Testis (tissue), 2 donors: Measurements from ENCODE around the gene PLAAT5.

ENCODE experiments used
- POLR2A ChIP-seq: fragments of 450-650 bp; IDR thresholded peaks from one replicate; pipeline ENCODE4 v1.6.1; 2017; ENCODE audit warnings: antibody characterized with exemption, mild to moderate bottlenecking, moderate library complexity
- TF ChIP-seq, protein P1 (sequence below), 3 experiments: fragments of 450-650 bp in 2 of 3; fragments of 200-600 bp in 1 of 3; sonication (generic) in 1 of 3; IDR thresholded peaks; one replicate each; pipeline ENCODE4 v1.5.1; 2016 to 2019; ENCODE audit warnings: antibody characterized with exemption in 3 of 3, mild to moderate bottlenecking in 2 of 3, moderate library complexity in 1 of 3

DNA sequence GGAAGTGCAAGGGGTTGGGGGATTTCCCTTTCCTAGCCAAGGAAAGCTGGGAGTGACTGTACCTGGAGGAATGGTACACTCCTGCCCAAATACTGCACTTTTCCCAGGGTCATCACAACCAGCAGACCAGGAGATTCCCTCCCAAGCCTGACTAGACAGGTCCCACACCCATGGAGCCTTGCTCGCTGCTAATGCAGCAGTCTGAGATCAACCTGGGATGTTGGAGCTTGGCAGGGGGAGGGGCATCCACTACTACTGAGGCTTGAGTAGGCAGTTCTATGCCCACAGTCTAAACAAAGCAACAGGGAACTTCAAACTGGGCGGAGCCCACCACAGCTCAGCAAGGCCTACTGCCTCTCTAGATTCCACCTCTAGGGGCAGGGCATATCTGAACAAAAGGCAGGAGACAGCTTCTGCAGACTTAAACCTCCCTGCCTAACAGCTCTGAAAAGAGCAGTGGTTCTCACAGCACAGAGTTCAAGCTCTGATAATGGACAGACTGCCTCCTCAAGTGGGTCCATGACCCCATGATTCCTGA is 62.9 kb downstream of the PLAAT5 start:
- no peak for TF ChIP-seq POLR2A
- TF ChIP-seq, protein P1, sequence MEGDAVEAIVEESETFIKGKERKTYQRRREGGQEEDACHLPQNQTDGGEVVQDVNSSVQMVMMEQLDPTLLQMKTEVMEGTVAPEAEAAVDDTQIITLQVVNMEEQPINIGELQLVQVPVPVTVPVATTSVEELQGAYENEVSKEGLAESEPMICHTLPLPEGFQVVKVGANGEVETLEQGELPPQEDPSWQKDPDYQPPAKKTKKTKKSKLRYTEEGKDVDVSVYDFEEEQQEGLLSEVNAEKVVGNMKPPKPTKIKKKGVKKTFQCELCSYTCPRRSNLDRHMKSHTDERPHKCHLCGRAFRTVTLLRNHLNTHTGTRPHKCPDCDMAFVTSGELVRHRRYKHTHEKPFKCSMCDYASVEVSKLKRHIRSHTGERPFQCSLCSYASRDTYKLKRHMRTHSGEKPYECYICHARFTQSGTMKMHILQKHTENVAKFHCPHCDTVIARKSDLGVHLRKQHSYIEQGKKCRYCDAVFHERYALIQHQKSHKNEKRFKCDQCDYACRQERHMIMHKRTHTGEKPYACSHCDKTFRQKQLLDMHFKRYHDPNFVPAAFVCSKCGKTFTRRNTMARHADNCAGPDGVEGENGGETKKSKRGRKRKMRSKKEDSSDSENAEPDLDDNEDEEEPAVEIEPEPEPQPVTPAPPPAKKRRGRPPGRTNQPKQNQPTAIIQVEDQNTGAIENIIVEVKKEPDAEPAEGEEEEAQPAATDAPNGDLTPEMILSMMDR (IDR thresholded peaks at IDR 0.05), result no peak
